Type B pancreatic cell (in vitro differentiated cells): Measurements from ENCODE around the gene HS2ST1. TPM values are rescaled to one million over a fixed set of nuclear protein-coding genes. Genes with fewer than 3 reads are reported as not detected.

Experiments
- DNase-seq: peaks from one replicate; pipeline ENCODE4 v3.0.0; 2021; ENCODE audit warnings: mixed read lengths; ENCODE audit not compliant: unreplicated experiment; ENCODE audit errors: extremely low spot score
- H3K27ac Mint-ChIP-seq: 2 replicates; pipeline ENCODE4 v1.8.0; 2021; ENCODE audit warnings: mild to moderate bottlenecking, mixed read lengths
- H3K27me3 Mint-ChIP-seq: 2 replicates; pipeline ENCODE4 v1.8.0; 2021; ENCODE audit warnings: mixed read lengths
- H3K36me3 Mint-ChIP-seq: 2 replicates; pipeline ENCODE4 v1.8.0; 2021; ENCODE audit warnings: mixed read lengths
- H3K4me1 Mint-ChIP-seq: one replicate; pipeline ENCODE4 v1.8.0; 2021; ENCODE audit warnings: mixed read lengths; ENCODE audit not compliant: unreplicated experiment
- H3K4me3 Mint-ChIP-seq: 2 replicates; pipeline ENCODE4 v1.8.0; 2021; ENCODE audit warnings: mild to moderate bottlenecking, mixed read lengths
- H3K9me3 Mint-ChIP-seq: 2 replicates; pipeline ENCODE4 v1.8.0; 2021; ENCODE audit warnings: mixed read lengths
- CTCF ChIP-seq: fragments of 200-600 bp; sonication (generic); conservative IDR thresholded peaks from 2 replicates; pipeline ENCODE4 v1.5.0; 2021; ENCODE audit warnings: antibody characterized with exemption, mild to moderate bottlenecking
- total RNA-seq: library from RNA; stranded (reverse); gene quantifications from 2 replicates; pipeline ENCODE4 v1.2.1, GENCODE V29; 2021; ENCODE audit warnings: low replicate concordance

Gene HS2ST1
- total RNA-seq, 1 donor from 2014 or later: 40.3 TPM

DNA sequence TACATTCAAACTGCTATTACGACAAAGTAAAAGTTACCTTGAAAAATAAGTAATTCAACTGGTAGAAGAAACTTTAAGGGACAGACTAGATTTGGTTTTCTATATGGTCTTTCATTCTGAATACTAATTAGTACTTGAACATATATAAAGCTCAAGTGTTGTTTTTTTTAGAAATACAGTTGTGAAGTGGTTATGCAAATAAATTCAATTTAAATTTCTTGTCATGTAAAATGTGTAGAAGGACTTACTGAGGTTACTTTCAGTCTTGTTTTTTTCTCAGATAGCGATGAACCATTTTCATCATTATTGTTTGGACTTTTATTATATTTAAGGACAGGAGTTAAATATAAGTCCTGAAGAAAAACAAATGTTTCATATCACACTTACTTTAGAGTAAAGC, 24.4 kb downstream of the HS2ST1 start:
- Mint-ChIP-seq H3K9me3 (peaks cover 1% of the 10 kb centered on the region), H3K4me3 (no peak overlapping the region), H3K4me1 (peaks cover 19% of the 10 kb centered on the region), H3K27me3 (no peaks in the 10 kb centered on the region), H3K27ac (no peak overlapping the region), H3K36me3 (no peaks in the 10 kb centered on the region)
- no peak for DNase-seq
- TF ChIP-seq CTCF: no peak

DNA sequence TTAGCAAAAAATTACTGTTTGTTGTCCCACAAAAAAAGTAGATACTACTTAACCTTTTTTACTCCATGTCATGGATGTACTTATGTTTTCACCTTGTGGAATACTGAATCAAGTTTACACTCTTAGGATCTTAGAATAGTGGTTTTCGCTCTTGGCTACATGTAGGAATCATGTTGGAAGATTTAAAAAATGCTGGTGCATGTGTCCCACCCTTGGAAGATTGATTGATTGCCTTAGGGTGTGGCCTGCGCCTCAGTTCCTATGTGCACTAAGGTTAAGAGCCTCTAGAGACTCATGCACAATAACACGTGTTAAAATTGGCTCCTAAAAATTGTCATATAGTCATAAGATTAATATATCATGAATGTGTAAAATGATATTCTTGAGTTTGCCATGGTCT, 25.0 kb downstream of the HS2ST1 start:
- no peaks in the 10 kb centered on the region for H3K9me3 Mint-ChIP-seq
- no peaks in the 10 kb centered on the region for H3K36me3 Mint-ChIP-seq
- DNase-seq: no peak
- H3K27ac Mint-ChIP-seq: no peak overlapping the region
- peaks cover 17% of the 10 kb centered on the region for H3K4me1 Mint-ChIP-seq
- no peak for TF ChIP-seq CTCF
- no peaks in the 10 kb centered on the region for H3K27me3 Mint-ChIP-seq
- H3K4me3 Mint-ChIP-seq: no peak overlapping the region

- Mint-ChIP-seq H3K27me3 (no peaks in the 10 kb centered on the region), H3K4me1 (peaks cover 17% of the 10 kb centered on the region), H3K9me3 (no peaks in the 10 kb centered on the region), H3K27ac (no peak overlapping the region), H3K36me3 (no peaks in the 10 kb centered on the region), H3K4me3 (no peak overlapping the region)
- no peak for DNase-seq
- TF ChIP-seq CTCF: no peak
Measured at GRCh38 chr1:86940599-86940998, 26.2 kb downstream of the HS2ST1 start.

DNA sequence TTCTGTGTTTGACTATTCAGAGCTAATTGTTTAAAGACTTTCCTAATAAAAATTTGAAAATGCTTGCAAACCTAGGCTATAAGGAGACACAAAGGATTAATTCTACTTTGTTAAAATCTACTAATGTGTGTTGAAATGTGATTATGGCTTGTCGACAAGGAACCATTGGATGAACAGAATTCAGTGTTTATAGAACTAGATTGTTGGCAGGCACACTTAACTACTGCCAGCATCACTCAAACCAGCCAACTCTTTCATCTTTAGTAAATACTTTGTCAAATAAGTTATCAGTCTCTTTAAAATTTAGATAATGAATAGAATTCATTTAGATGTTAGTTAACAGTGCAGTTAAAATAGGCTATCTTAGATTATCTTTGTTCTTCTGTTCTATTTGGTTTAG, 27.6 kb downstream of the HS2ST1 start:
- no peak for TF ChIP-seq CTCF
- DNase-seq: no peak
- peaks cover 17% of the 10 kb centered on the region for H3K4me1 Mint-ChIP-seq
- H3K27ac Mint-ChIP-seq: no peak overlapping the region
- H3K4me3 Mint-ChIP-seq: no peak overlapping the region
- no peaks in the 10 kb centered on the region for H3K36me3 Mint-ChIP-seq
- no peaks in the 10 kb centered on the region for H3K27me3 Mint-ChIP-seq
- no peaks in the 10 kb centered on the region for H3K9me3 Mint-ChIP-seq

GRCh38 chr1:86942743-86943142, 28.3 kb downstream of the HS2ST1 start:
- no peaks in the 10 kb centered on the region for H3K27me3 Mint-ChIP-seq
- no peaks in the 10 kb centered on the region for H3K36me3 Mint-ChIP-seq
- no peak for TF ChIP-seq CTCF
- no peak overlapping the region for H3K4me3 Mint-ChIP-seq
- H3K9me3 Mint-ChIP-seq: no peaks in the 10 kb centered on the region
- no peak overlapping the region for H3K27ac Mint-ChIP-seq
- no peak for DNase-seq
- H3K4me1 Mint-ChIP-seq: peaks cover 17% of the 10 kb centered on the region

DNA sequence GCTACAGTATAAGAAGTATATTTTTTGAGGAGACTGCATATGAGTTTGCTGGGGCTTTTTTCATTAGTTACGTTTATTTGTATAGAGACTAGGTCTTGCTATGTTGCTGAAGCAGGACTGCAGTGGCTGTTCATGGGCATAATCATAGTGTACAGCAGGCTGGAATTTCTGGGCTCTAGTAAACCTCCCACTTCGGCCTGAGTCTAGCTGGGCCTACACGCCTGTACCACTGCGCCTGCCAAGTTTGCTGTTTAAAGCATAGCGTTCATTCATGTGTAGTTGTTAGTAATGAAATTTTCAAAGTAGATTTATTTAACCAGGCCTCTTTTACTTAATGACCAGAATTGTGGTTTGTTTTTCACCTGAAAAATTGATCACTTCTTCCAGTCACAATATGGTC, 33.8 kb downstream of the HS2ST1 start:
- Mint-ChIP-seq H3K27me3 (no peaks in the 10 kb centered on the region), H3K9me3 (no peaks in the 10 kb centered on the region), H3K36me3 (no peaks in the 10 kb centered on the region), H3K27ac (no peak overlapping the region), H3K4me1 (peaks cover 15% of the 10 kb centered on the region), H3K4me3 (no peak overlapping the region)
- no peak for TF ChIP-seq CTCF
- no peak for DNase-seq
